Neural cell (in vitro differentiated cells): ENCODE measurements around the gene PHLPP2. TPM values are rescaled to one million over a fixed set of nuclear protein-coding genes. Genes with fewer than 3 reads are reported as not detected.

ENCODE experiments used
- H2AFZ ChIP-seq: fragments of 200-600, 300-800 bp; sonication (generic), shearing (Covaris generic); 2 replicates; pipeline ENCODE4 v1.6.0; 2014; ENCODE audit warnings: low read depth, mild to moderate bottlenecking, antibody characterized with exemption, low read length, moderate library complexity
- H3F3A ChIP-seq: fragments of 200-600 bp; shearing (Covaris generic); 2 replicates; pipeline ENCODE4 v1.6.1; 2016; ENCODE audit warnings: mild to moderate bottlenecking, moderate library complexity, mixed read lengths, antibody characterized with exemption, low read length; ENCODE audit not compliant: insufficient read depth, poor library complexity, severe bottlenecking
- H3K27ac ChIP-seq: fragments of 200-600, 300-800 bp; sonication (generic), shearing (Covaris generic); 2 replicates; pipeline ENCODE4 v1.5.1; 2014; ENCODE audit warnings: mild to moderate bottlenecking, low read length, moderate library complexity
- H3K27me3 ChIP-seq: fragments of 300-800, 200-600 bp; sonication (generic), shearing (Covaris generic); 2 replicates; pipeline ENCODE4 v1.6.0; 2014; ENCODE audit warnings: mild to moderate bottlenecking, low read depth, low read length, moderate library complexity; ENCODE audit not compliant: insufficient read depth
- H3K36me3 ChIP-seq: fragments of 300-800, 200-600 bp; sonication (generic), shearing (Covaris generic); 2 replicates; pipeline ENCODE4 v1.5.1; 2014; ENCODE audit warnings: mild to moderate bottlenecking, antibody characterized with exemption, low read length, moderate library complexity; ENCODE audit not compliant: insufficient read depth
- H3K4me2 ChIP-seq: fragments of 300-800, 200-600 bp; sonication (generic), shearing (Covaris generic); 2 replicates; pipeline ENCODE4 v1.6.0; 2014; ENCODE audit warnings: mild to moderate bottlenecking, low read length
- H3K4me3 ChIP-seq: fragments of 300-800, 200-600 bp; sonication (generic), shearing (Covaris generic); 2 replicates; pipeline ENCODE4 v1.5.1; 2014; ENCODE audit warnings: mild to moderate bottlenecking, low read length, moderate library complexity
- H3K79me2 ChIP-seq: fragments of 200-600 bp; shearing (Covaris generic); replicated peaks from 2 replicates; pipeline ENCODE4 v1.6.0; 2014; ENCODE audit warnings: mild to moderate bottlenecking, low read length, moderate library complexity; ENCODE audit not compliant: insufficient read depth
- H3K9ac ChIP-seq: fragments of 300-800, 200-600 bp; sonication (generic), shearing (Covaris generic); 2 replicates; pipeline ENCODE4 v1.6.1; 2016; ENCODE audit warnings: mild to moderate bottlenecking, low read length, mixed read lengths
- H3K9me2 ChIP-seq: fragments of 200-600 bp; shearing (Covaris generic); 2 replicates; pipeline ENCODE4 v1.6.1; 2016; ENCODE audit warnings: mild to moderate bottlenecking, low read length, mixed read lengths; ENCODE audit not compliant: insufficient read depth
- H3K9me3 ChIP-seq: fragments of 200-600, 300-800 bp; sonication (generic), shearing (Covaris generic); 2 replicates; pipeline ENCODE4 v1.6.1; 2016; ENCODE audit warnings: mild to moderate bottlenecking, mixed run types, low read length, moderate library complexity, mixed read lengths
- H4K20me1 ChIP-seq: fragments of 200-600 bp; shearing (Covaris generic); 2 replicates; pipeline ENCODE4 v1.6.1; 2016; ENCODE audit warnings: mild to moderate bottlenecking, mixed run types; ENCODE audit not compliant: insufficient read depth
- CTCF ChIP-seq: fragments of 450-650 bp; IDR thresholded peaks from 2 replicates; pipeline ENCODE4 v1.5.1; 2014; ENCODE audit warnings: antibody characterized with exemption, mild to moderate bottlenecking, moderate library complexity; ENCODE audit not compliant: poor library complexity, severe bottlenecking
- EP300 ChIP-seq: fragments of 450-650 bp; conservative IDR thresholded peaks from 2 replicates; pipeline ENCODE4 v1.6.1; 2014; ENCODE audit warnings: antibody characterized with exemption, mild to moderate bottlenecking, moderate library complexity; ENCODE audit not compliant: poor library complexity, severe bottlenecking
- EZH2 ChIP-seq: fragments of 200-600, 300-800 bp; shearing (Covaris generic), sonication (generic); IDR thresholded peaks from 2 replicates; pipeline ENCODE4 v1.6.1; 2014; ENCODE audit warnings: antibody characterized with exemption, low read length, borderline replicate concordance, mild to moderate bottlenecking; ENCODE audit not compliant: insufficient read depth, poor library complexity, severe bottlenecking
- MXI1 ChIP-seq: fragments of 450-650 bp; conservative IDR thresholded peaks from 2 replicates; pipeline ENCODE4 v1.6.1; 2014; ENCODE audit warnings: antibody characterized with exemption, mild to moderate bottlenecking; ENCODE audit not compliant: poor library complexity, severe bottlenecking
- POLR2AphosphoS5 ChIP-seq: IDR thresholded peaks from 2 replicates; pipeline ENCODE4 v1.6.1; 2012
- RAD21 ChIP-seq: fragments of 450-650 bp; conservative IDR thresholded peaks from 2 replicates; pipeline ENCODE4 v1.6.1; 2014; ENCODE audit warnings: antibody characterized with exemption, mild to moderate bottlenecking, moderate library complexity
- REST ChIP-seq: IDR thresholded peaks from 2 replicates; pipeline ENCODE4 v1.6.1; 2012; ENCODE audit warnings: borderline replicate concordance
- SMC3 ChIP-seq: fragments of 450-650 bp; conservative IDR thresholded peaks from 2 replicates; pipeline ENCODE4 v1.6.1; 2014; ENCODE audit warnings: antibody characterized with exemption, mild to moderate bottlenecking, moderate library complexity; ENCODE audit not compliant: poor library complexity
- TAF1 ChIP-seq: IDR thresholded peaks from 2 replicates; pipeline ENCODE4 v1.6.1; 2012; ENCODE audit warnings: low read depth
- polyA plus RNA-seq: library from polyadenylated mRNA; depleted of rRNA; stranded (reverse); fragments of >200 nt; gene quantifications from 2 replicates; pipeline ENCODE4 v1.2.3, GENCODE V29; 2014

Gene PHLPP2
- polyA plus RNA-seq, 1 donor from 2014 or later = 11.0 TPM

- H3K9ac ChIP-seq = no peak overlapping the region
- H3K27ac ChIP-seq = no peak overlapping the region
- H3K9me3 ChIP-seq = no peaks in the 10 kb centered on the region
- H3K36me3 ChIP-seq = peaks cover 14% of the 10 kb centered on the region
- peaks cover 4% of the 10 kb centered on the region for H3K79me2 ChIP-seq
- H3F3A ChIP-seq = no peaks in the 10 kb centered on the region
- H3K27me3 ChIP-seq = no peaks in the 10 kb centered on the region
- H3K4me3 ChIP-seq = no peak overlapping the region
- TF ChIP-seq POLR2AphosphoS5 (no peak), EZH2 (no peak), RAD21 (no peak), REST (no peak), EP300 (no peak), SMC3 (no peak), TAF1 (no peak), MXI1 (no peak), CTCF (no peak)
- H2AFZ ChIP-seq = no peak overlapping the region
- no peaks in the 10 kb centered on the region for H3K9me2 ChIP-seq
- H3K4me2 ChIP-seq = no peak overlapping the region
- no peaks in the 10 kb centered on the region for H4K20me1 ChIP-seq
These were observed 37.7 kb upstream of the PHLPP2 start for GRCh38 chr16:71762186-71762585.

GRCh38 chr16:71761097-71761496 lies 36.6 kb upstream of the PHLPP2 start:
- no peak overlapping the region for H3K4me2 ChIP-seq
- no peak overlapping the region for H3K4me3 ChIP-seq
- H3K27ac ChIP-seq = no peak overlapping the region
- no peak overlapping the region for H2AFZ ChIP-seq
- peaks cover 14% of the 10 kb centered on the region for H3K36me3 ChIP-seq
- H3K9me2 ChIP-seq = no peaks in the 10 kb centered on the region
- no peaks in the 10 kb centered on the region for H3F3A ChIP-seq
- H3K27me3 ChIP-seq = no peaks in the 10 kb centered on the region
- no peaks in the 10 kb centered on the region for H4K20me1 ChIP-seq
- no peaks in the 10 kb centered on the region for H3K9me3 ChIP-seq
- H3K79me2 ChIP-seq = peaks cover 4% of the 10 kb centered on the region
- no peak overlapping the region for H3K9ac ChIP-seq
- no peak for TF ChIP-seq MXI1
- no peak for TF ChIP-seq EZH2
- TF ChIP-seq TAF1 = no peak
- TF ChIP-seq RAD21 = no peak
- TF ChIP-seq REST = no peak
- TF ChIP-seq EP300 = no peak
- no peak for TF ChIP-seq CTCF
- TF ChIP-seq POLR2AphosphoS5 = no peak
- TF ChIP-seq SMC3 = no peak
